Measurements from ENCODE around the gene VMP1.

GRCh38 chr17:59699218-59699617, 8.2 kb upstream of the VMP1 start:
- TF ChIP-seq CTCF (conservative IDR thresholded peaks at IDR 0.05 in 1 of 2, IDR thresholded peaks at IDR 0.05 in 1 of 2; ENCODE audit: extremely low read depth in 1 of 2, insufficient read depth in 1 of 2, low read depth in 1 of 2, low read length in 2 of 2), result no peak
- no peak for TF ChIP-seq EZH2 (IDR thresholded peaks at IDR 0.05; ENCODE audit: borderline replicate concordance, low read length)
